HepG2 (cell line): ENCODE data around the gene PLSCR4.

Experiments
- AGO2 ChIP-seq: fragments of 200-400 bp; formaldehyde crosslinking; optimal IDR thresholded peaks from 2 replicates; pipeline ENCODE3; 2017; ENCODE audit warnings: mild to moderate bottlenecking, low read depth, low read length, moderate library complexity
- CHD2 ChIP-seq: IDR thresholded peaks from 2 replicates; pipeline ENCODE4 v1.6.1; 2011; ENCODE audit warnings: low read depth, low read length, improper control_type of control experiment
- CSRNP1 ChIP-seq: sonication (generic); formaldehyde crosslinking; IDR thresholded peaks from 2 replicates; pipeline ENCODE4 v1.8.1; 2023; ENCODE audit warnings: mild to moderate bottlenecking, missing genetic modification reagents
- CTCF ChIP-seq: sonication (generic); formaldehyde crosslinking; IDR thresholded peaks from 2 replicates; pipeline ENCODE4 v1.5.0; 2020; ENCODE audit warnings: mild to moderate bottlenecking, missing genetic modification reagents, moderate library complexity
- EZH2 ChIP-seq: conservative IDR thresholded peaks from 2 replicates; pipeline ENCODE4 v1.6.1; 2012; ENCODE audit warnings: mild to moderate bottlenecking, low read depth, low read length, moderate library complexity
- GATAD1 ChIP-seq: IDR thresholded peaks from 2 replicates; pipeline ENCODE4 v1.6.1; 2016; ENCODE audit warnings: missing genetic modification reagents, missing compliant biosample characterization
- IRF1 ChIP-seq: sonication (generic); formaldehyde crosslinking; IDR thresholded peaks from 2 replicates; pipeline ENCODE4 v1.4.0; 2020; ENCODE audit warnings: low read depth, mild to moderate bottlenecking, missing genetic modification reagents
- NR1H2 ChIP-seq: sonication (generic); formaldehyde crosslinking; IDR thresholded peaks from 2 replicates; pipeline ENCODE4 v1.8.1; 2022; ENCODE audit warnings: low read depth, missing genetic modification reagents, borderline replicate concordance
- POLR2A ChIP-seq, 2 experiments: IDR thresholded peaks; 2 replicates each; pipeline ENCODE4 v1.6.1; 2011; ENCODE audit warnings: low read depth in 2 of 2, low read length in 2 of 2, mild to moderate bottlenecking in 1 of 2, moderate library complexity in 1 of 2; ENCODE audit not compliant: insufficient read depth in 1 of 2
- ZNF12 ChIP-seq: sonication (generic); formaldehyde crosslinking; IDR thresholded peaks from 2 replicates; pipeline ENCODE4 v1.5.0; 2020; ENCODE audit warnings: missing genetic modification reagents
- ZNF18 ChIP-seq: sonication (generic); formaldehyde crosslinking; IDR thresholded peaks from 2 replicates; pipeline ENCODE4 v1.8.0; 2022; ENCODE audit warnings: mild to moderate bottlenecking, missing genetic modification reagents; ENCODE audit not compliant: insufficient replicate concordance
- ZNF362 ChIP-seq: sonication (generic); formaldehyde crosslinking; IDR thresholded peaks from 2 replicates; pipeline ENCODE4 v1.4.0; 2020; ENCODE audit warnings: missing genetic modification reagents, mild to moderate bottlenecking, borderline replicate concordance
- ZSCAN25 ChIP-seq: sonication (generic); formaldehyde crosslinking; IDR thresholded peaks from 2 replicates; pipeline ENCODE4 v1.8.0; 2022; ENCODE audit warnings: mild to moderate bottlenecking, missing genetic modification reagents

- TF ChIP-seq POLR2A (IDR thresholded peaks at IDR 0.05; ENCODE audit: insufficient read depth in 1 of 2, low read depth in 2 of 2, low read length in 2 of 2) (no peak), NR1H2 (CRISPR knock-in tag) (no peak), AGO2 (no peak), ZNF18 (CRISPR knock-in tag) (no peak), CHD2 (no peak), CTCF (CRISPR knock-in tag) (no peak), EZH2 (no peak), IRF1 (CRISPR knock-in tag) (no peak), CSRNP1 (CRISPR knock-in tag) (no peak), ZNF362 (CRISPR knock-in tag) (no peak), ZSCAN25 (no peak), GATAD1 (no peak), ZNF12 (CRISPR knock-in tag) (no peak)
Measured at GRCh38 chr3:146249921-146250320, 984 bp downstream of the PLSCR4 start.
